Activated CD4-positive, alpha-beta T cell treated with anti-CD3 and anti-CD28 coated beads, Interleukin-2, amount 10 ng/mL, durations not matched to agents 24 days and 14 days (primary cell): ENCODE data around the gene S100A8. TPM values are rescaled to one million over a fixed set of nuclear protein-coding genes. Genes with fewer than 3 reads are reported as not detected.

Source experiments
- DNase-seq: peaks from one replicate; pipeline ENCODE4 v3.0.0; 2022
- H3K27ac Mint-ChIP-seq: one replicate; pipeline ENCODE4 v1.8.0; 2022; ENCODE audit warnings: mild to moderate bottlenecking, mixed read lengths
- H3K27me3 Mint-ChIP-seq: one replicate; pipeline ENCODE4 v1.8.0; 2022; ENCODE audit warnings: mixed read lengths
- H3K36me3 Mint-ChIP-seq: one replicate; pipeline ENCODE4 v1.8.0; 2022; ENCODE audit warnings: low read depth, mild to moderate bottlenecking, mixed read lengths
- H3K4me1 Mint-ChIP-seq: one replicate; pipeline ENCODE4 v1.8.0; 2021; ENCODE audit warnings: mixed read lengths
- H3K4me3 Mint-ChIP-seq: one replicate; pipeline ENCODE4 v1.8.0; 2022; ENCODE audit warnings: mild to moderate bottlenecking, moderate library complexity, mixed read lengths
- H3K9me3 Mint-ChIP-seq: one replicate; pipeline ENCODE4 v1.8.0; 2021; ENCODE audit warnings: mixed read lengths
- intact Hi-C: fragments of 100-400 bp; cut with micrococcal nuclease; formaldehyde crosslinking; loops from one replicate; pipeline ENCODE4 v1.15.1; 2023
- total RNA-seq: library from RNA; stranded (reverse); gene quantifications from 2 replicates; pipeline ENCODE4 v1.2.3, GENCODE V29; 2022

The S100A8 gene
- total RNA-seq, 1 donor from 2014 or later, result not detected

DNA sequence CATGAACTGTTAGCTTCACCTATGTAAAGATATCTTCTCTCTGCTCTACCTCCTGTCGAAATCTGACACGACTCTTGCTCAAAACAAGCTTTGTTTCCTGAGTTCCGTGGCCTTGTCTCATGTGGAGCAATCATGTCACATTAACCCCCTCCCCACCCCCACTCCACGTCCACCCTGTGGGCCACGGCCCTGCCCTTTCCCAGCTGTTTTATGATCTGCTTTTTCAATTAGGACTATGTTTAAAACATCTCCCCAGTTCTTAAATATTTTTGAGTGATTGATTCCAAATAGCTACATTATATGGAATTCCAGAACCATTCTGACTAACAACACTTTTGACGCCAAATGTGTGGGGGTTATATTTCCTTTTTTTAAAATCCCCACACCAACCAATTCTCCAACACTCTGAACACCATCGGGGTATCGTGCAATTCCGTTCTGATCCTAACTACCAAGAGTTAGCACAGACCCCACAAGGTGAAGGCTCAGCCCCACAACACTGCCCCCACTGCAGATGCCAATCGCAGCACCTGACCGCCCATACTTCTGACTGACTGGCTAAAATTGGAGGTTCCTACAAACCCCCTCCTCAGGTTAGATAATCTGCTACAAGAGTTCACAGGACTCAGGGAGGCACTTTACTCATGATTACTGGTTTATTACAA, 12.7 kb upstream of the S100A8 start:
- no peak for DNase-seq
- peaks cover 2% of the 10 kb centered on the region for H3K4me1 Mint-ChIP-seq
- H3K36me3 Mint-ChIP-seq, result no peaks in the 10 kb centered on the region
- H3K9me3 Mint-ChIP-seq, result no peaks in the 10 kb centered on the region
- H3K27me3 Mint-ChIP-seq, result peaks cover 8% of the 10 kb centered on the region
- intact Hi-C loops, result loop anchor here (1.0 kb wide), 1 partner anchor 51 kb away; no protein-coding TSS in a partner anchor
- no peak overlapping the region for H3K27ac Mint-ChIP-seq
- no peak overlapping the region for H3K4me3 Mint-ChIP-seq

DNA sequence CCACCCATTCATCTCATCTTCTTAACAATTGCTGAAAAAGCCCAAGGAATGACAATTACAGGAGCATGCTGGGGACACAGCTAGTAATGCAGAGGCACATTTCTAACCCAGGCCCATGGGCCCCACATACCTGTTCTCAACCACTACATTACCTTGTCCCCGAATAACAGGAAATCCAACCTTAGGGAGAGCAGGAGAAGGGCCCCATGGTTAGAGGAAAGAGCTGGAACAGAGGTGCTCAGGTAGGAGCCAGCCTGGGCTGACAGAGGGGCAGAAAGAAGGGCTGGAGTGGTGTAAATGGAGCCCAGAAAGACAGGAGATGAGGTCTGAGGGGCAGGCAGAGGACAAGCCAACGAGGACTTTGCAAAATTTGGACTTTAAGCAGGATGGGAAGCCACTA, 11.4 kb upstream of the S100A8 start:
- H3K4me1 Mint-ChIP-seq, result peaks cover 2% of the 10 kb centered on the region
- H3K27ac Mint-ChIP-seq, result no peak overlapping the region
- H3K27me3 Mint-ChIP-seq, result peaks cover 6% of the 10 kb centered on the region
- H3K4me3 Mint-ChIP-seq, result no peak overlapping the region
- H3K9me3 Mint-ChIP-seq, result no peaks in the 10 kb centered on the region
- no peaks in the 10 kb centered on the region for H3K36me3 Mint-ChIP-seq
- DNase-seq, result no peak
- intact Hi-C loops, result no loop called here

DNA sequence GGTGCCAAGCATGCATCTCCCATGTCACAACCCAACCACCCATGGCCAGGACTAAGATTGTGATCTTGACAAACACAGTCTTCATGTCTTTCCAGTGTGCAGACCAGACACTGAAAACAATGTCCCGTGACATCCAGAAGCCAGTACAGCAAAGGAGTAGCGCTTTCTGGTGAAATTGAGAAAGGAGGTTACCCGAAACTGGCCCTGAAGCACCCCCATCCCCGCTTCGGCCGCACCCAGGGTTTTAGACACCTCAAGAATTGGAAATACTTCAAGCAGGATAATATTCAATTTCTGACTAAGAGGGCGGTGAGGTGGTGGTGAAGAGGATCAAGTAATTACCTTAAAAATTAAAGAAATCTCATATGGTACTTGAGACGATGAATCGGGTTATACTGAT, 10.6 kb upstream of the S100A8 start:
- H3K27ac Mint-ChIP-seq, result no peak overlapping the region
- no peak for DNase-seq
- peaks cover 2% of the 10 kb centered on the region for H3K4me1 Mint-ChIP-seq
- H3K36me3 Mint-ChIP-seq, result no peaks in the 10 kb centered on the region
- intact Hi-C loops, result no loop called here
- peaks cover 6% of the 10 kb centered on the region for H3K27me3 Mint-ChIP-seq
- no peak overlapping the region for H3K4me3 Mint-ChIP-seq
- H3K9me3 Mint-ChIP-seq, result no peaks in the 10 kb centered on the region

DNA sequence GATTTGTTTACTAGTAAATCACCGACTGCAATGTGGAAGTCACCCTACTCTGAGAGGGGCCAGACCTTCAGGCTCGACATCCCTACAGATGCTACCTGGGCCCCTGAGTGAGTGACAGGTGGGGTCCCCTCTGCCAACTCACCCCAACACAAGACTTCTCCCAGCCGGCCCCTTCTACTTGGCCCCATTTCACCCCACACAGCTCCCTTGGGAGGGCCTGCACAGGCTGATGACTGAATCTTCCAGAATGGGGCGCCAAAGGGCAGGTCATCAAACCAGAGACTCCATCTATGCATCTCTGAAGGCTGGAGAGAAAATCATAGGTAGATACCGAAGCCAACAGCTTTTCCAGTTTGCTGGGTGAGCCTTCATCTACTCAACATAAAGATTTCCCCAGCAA, 9.4 kb upstream of the S100A8 start:
- no peaks in the 10 kb centered on the region for H3K9me3 Mint-ChIP-seq

DNA sequence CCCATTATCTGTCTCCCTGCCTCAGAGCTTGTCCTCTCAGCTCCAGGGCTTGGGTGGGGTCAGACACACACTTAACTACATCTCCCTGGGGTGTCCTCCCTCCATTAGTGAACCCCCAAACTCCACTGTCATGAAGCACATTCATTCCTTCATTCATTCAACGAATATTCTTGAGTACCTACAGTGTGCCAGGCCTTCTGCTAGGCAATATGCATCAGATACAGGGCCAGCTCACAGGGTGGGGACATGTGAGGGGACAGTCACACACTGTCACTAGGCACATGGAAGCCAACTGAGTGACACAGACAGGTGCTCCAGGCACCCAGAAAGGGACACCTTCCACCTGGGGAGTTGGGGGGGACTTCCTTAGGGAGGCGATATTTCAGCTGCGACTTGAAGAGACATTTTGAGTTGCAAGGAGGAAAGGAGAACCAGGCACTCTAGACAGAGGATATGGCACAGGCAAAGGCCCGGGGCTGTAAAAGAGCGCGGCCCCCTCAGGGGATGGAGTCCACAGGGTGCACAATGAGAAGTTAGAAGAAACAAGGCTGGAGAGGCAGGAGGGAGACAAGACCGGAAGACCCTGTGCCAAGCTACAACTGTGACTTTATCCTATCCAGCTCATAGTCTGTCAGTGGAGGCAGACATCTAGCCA, 8.7 kb upstream of the S100A8 start:
- H3K27me3 Mint-ChIP-seq, result peaks cover 6% of the 10 kb centered on the region
- H3K27ac Mint-ChIP-seq, result no peak overlapping the region
- intact Hi-C loops, result no loop called here
- H3K4me3 Mint-ChIP-seq, result no peak overlapping the region
- no peaks in the 10 kb centered on the region for H3K9me3 Mint-ChIP-seq
- H3K4me1 Mint-ChIP-seq, result no peaks in the 10 kb centered on the region
- no peaks in the 10 kb centered on the region for H3K36me3 Mint-ChIP-seq
- no peak for DNase-seq

More for the DNA sequence above, 9.4 kb upstream of the S100A8 start:
- Mint-ChIP-seq H3K4me1 (peaks cover 2% of the 10 kb centered on the region), H3K36me3 (no peaks in the 10 kb centered on the region), H3K27ac (no peak overlapping the region), H3K27me3 (peaks cover 6% of the 10 kb centered on the region), H3K4me3 (no peak overlapping the region)
- intact Hi-C loops, result no loop called here
- DNase-seq, result no peak

DNA sequence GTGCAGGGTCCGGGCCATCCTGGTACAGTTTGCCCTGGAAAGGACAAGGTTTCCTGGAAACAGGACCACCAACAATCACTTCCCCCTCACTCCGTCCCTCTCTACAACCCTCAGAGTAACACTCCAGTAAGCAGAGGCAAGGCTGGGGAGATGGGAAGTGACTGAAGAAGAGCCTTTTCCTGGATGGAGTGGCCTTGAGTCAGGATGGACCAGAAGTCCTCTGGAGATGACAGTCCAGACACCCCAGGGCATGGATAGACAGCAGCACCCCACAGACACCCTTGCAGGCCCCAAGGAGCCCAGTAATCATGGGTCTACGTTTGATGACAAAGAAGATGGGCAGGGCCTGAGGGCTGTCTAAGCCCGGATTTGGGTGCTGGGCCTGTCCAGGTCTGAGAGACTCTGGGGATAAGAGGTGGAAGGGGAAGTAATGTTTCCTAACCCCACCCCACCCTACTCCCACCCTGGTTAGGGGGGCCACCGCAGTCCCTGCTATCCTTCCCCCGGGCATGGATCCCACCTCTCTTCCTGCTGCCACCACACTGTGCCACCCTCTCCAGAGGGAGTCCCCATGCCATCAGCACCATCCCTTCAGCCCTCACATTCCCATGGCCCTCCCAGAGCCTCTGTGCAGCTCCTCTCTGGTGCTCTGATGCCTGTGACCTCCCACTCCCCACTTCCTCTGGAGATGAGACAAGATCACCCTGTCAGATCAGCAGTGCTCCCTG, 7.2 kb upstream of the S100A8 start:
- H3K27ac Mint-ChIP-seq, result no peak overlapping the region
- H3K9me3 Mint-ChIP-seq, result no peaks in the 10 kb centered on the region
- no peaks in the 10 kb centered on the region for H3K36me3 Mint-ChIP-seq
- no peak overlapping the region for H3K4me3 Mint-ChIP-seq
- intact Hi-C loops, result no loop called here
- no peaks in the 10 kb centered on the region for H3K4me1 Mint-ChIP-seq
- DNase-seq, result no peak
- H3K27me3 Mint-ChIP-seq, result peaks cover 7% of the 10 kb centered on the region

DNA sequence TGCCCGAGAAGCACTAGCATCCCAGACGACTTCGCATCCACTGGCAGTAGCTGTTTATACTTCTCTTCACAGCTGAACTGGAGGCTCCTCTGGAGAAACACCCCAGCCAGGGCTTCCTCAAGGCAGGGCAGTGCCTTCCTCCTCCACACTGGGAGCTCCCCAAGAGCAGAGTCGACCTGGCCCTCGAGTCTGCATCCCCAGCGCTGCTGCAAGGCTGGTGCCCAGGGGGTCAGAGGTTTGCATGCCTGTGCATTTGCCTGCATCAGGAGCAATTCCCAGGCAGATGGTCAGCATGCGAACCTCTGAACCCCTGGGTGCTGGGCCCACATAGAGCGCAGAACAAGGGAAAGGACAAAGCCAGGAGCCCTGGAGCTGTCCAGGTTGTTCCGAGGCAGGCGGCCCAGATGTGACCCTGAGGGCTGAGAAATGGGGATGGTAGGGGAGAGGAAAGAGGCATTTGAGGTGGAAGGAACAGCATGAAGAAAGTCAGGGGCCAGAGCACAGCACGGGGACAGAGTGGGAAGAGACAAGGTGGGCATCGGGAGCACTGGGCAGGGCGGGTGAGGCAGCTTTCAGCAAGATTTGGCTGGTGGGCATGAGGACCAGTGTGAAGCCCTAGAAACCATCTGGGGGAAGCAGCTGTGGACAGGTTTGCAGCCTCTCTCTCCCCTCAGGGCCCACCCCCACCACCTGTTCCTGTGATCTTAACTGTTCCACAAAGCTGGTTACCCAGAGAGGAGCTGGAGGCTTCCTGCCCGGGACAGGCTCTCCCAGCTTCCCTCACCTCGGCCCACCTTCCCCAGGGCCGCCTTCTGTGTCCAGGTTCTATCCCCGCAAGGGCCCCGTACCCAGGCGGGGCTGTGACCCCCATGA, 6.4 kb upstream of the S100A8 start:
- Mint-ChIP-seq H3K4me1 (no peaks in the 10 kb centered on the region), H3K9me3 (no peaks in the 10 kb centered on the region), H3K27me3 (peaks cover 8% of the 10 kb centered on the region), H3K27ac (no peak overlapping the region), H3K4me3 (no peak overlapping the region), H3K36me3 (no peaks in the 10 kb centered on the region)
- DNase-seq, result no peak
- intact Hi-C loops, result no loop called here

DNA sequence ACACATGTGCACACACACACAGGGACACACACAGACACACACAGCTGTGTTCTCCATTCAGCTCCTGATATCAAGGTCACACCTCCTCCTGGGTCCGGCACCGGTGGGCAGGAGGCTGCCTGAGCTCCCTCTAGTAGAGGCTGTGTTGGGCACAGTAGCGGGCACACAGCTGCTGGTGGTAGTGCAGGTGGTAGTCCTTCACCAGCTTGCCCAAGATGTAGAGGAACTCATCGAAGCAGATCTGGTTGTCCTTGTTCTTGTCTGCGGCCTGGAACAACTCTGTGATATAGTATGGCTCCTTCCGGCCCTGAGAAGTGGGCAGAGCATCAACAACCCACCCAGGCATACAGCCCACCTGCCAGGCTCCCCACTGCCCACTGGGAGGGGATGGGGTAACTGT, 5.6 kb upstream of the S100A8 start:
- Mint-ChIP-seq H3K36me3 (no peaks in the 10 kb centered on the region), H3K27me3 (peaks cover 3% of the 10 kb centered on the region), H3K4me3 (no peak overlapping the region), H3K4me1 (no peaks in the 10 kb centered on the region), H3K9me3 (no peaks in the 10 kb centered on the region), H3K27ac (no peak overlapping the region)
- DNase-seq, result no peak
- intact Hi-C loops, result no loop called here

DNA sequence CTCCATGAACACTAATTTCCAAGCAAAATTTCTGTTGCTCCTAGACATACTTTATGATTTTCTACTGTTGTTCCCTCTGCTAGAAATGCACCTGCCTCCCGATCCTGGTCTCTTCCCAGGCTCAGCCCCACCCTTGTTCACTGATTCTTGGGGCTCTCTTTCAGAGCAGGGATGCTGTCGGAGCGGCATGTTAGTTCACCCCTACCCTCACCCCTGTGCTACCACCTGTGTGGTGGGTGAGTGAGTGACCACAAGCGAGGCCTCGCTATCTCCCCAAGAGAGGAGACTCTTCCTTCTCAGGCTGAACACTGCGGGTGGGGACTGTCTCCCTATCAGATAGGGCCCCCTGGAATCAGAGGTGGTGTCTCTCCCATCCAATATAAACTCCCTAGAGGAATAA, 4.9 kb upstream of the S100A8 start:
- Mint-ChIP-seq H3K4me3 (no peak overlapping the region), H3K27me3 (peaks cover 3% of the 10 kb centered on the region), H3K4me1 (no peaks in the 10 kb centered on the region), H3K9me3 (no peaks in the 10 kb centered on the region), H3K36me3 (no peaks in the 10 kb centered on the region), H3K27ac (no peak overlapping the region)
- intact Hi-C loops, result no loop called here
- no peak for DNase-seq

DNA sequence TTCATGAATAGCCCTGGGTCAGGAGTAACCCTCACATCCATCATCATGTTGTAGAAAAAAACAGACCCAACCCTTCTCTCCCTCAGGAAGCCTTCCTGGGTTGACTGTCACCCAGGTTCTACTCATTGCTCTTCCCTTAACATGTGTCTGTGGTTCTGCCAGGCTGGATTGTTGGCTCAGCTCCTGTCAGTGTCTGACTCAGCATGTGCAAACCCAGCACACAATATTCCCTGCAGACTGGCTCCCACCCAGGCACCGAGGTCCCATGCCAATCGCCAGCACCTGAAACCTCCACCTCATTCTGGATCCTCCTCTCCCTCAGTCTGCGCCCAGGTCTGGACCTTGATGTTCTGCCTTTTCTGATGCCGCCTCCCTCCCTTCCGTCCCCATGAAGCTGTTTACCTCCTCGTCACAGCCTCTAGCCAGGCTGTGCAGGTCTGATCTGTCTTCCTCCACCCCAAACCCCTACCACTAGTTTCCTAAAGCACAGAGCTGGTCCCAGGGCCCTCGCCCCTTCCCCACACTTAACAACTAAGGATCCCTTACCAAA, 4.3 kb upstream of the S100A8 start:
- H3K36me3 Mint-ChIP-seq, result no peaks in the 10 kb centered on the region
- no peaks in the 10 kb centered on the region for H3K4me1 Mint-ChIP-seq
- intact Hi-C loops, result no loop called here
- DNase-seq, result no peak
- no peaks in the 10 kb centered on the region for H3K9me3 Mint-ChIP-seq
- H3K4me3 Mint-ChIP-seq, result no peak overlapping the region
- peaks cover 3% of the 10 kb centered on the region for H3K27me3 Mint-ChIP-seq
- H3K27ac Mint-ChIP-seq, result no peak overlapping the region

DNA sequence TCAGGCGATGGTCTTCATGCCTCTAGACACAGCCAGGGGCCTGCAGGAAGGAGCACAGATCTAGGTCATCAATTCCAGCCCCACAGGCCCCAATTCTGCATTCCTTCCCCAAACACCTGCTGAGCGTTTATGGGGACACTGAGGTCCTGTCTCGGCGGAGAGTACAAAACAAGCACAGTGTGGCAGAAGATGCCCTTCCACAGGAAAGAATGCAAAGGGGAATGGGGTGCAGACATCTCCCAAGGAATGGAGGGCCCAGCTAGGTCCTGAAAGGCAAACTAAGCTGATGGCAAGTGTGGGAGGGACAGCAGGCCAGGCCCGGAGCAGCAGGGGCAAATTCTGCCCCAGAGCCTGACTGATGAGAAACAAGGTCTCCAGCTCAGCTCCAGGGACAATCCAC, 3.5 kb upstream of the S100A8 start:
- no peak for DNase-seq
- Mint-ChIP-seq H3K27me3 (peaks cover 4% of the 10 kb centered on the region), H3K9me3 (no peaks in the 10 kb centered on the region), H3K36me3 (no peaks in the 10 kb centered on the region), H3K4me1 (no peaks in the 10 kb centered on the region), H3K4me3 (no peak overlapping the region), H3K27ac (no peak overlapping the region)
- intact Hi-C loops, result no loop called here

DNA sequence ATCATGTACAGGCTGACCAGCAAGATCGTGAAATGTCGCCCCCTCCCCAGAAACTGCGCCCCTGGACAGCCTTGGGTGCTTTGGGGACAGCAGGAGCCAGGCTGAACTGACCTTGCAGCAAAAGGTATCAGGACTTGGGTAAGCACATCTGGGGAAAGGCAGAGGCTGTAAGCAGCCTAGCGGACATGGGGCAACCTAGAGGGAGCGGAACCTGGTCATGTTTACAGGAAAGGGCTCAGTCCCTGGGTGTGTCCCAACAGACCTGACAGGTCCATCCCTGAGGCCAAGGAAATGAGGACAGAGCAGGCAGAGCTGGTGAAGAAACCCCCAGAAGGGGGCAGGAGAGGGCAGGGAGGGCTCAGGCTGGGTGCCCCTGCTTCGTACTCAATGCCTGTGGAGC, 3.1 kb upstream of the S100A8 start:
- H3K27ac Mint-ChIP-seq, result no peak overlapping the region
- H3K4me3 Mint-ChIP-seq, result no peak overlapping the region
- no peaks in the 10 kb centered on the region for H3K9me3 Mint-ChIP-seq
- H3K27me3 Mint-ChIP-seq, result peaks cover 4% of the 10 kb centered on the region
- intact Hi-C loops, result no loop called here
- no peak for DNase-seq
- no peaks in the 10 kb centered on the region for H3K4me1 Mint-ChIP-seq
- H3K36me3 Mint-ChIP-seq, result no peaks in the 10 kb centered on the region

DNA sequence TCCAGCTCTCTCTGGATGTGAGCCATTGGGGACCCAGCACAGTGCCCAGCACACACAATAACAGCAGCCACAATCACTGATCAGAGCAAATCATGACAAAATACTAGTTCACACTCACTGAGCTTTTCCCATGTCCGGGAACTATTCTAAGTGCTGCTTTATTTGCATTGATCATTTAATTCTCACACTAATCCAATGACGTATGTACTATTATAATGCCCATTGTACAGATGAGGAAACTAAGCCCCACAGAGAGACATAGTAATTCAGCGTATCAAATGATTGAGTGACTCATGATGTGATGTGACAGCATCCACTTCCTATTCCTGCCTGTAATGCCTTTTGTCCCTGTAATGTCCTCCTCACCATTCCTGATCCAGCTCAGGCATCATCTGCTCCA, 1.9 kb upstream of the S100A8 start:
- intact Hi-C loops, result no loop called here
- no peak for DNase-seq
- H3K4me3 Mint-ChIP-seq, result no peak overlapping the region
- H3K27me3 Mint-ChIP-seq, result peaks cover 4% of the 10 kb centered on the region
- H3K36me3 Mint-ChIP-seq, result no peaks in the 10 kb centered on the region
- no peak overlapping the region for H3K27ac Mint-ChIP-seq
- H3K9me3 Mint-ChIP-seq, result no peaks in the 10 kb centered on the region
- no peaks in the 10 kb centered on the region for H3K4me1 Mint-ChIP-seq
